GM19099 (cell line): ENCODE measurements around the gene RSPRY1.
A peak's percentile ranks its signal among the peaks of the same experiment; 100 is the strongest.

Experiments used
- POLR2A ChIP-seq: IDR thresholded peaks from 3 replicates; pipeline ENCODE4 v1.6.1; 2011; ENCODE audit warnings: low read depth; ENCODE audit not compliant: insufficient read length; ENCODE audit errors: extremely low read depth

RSPRY1 gene

GRCh38 chr16:57185945-57186871 is at the start of gene RSPRY1, which contains the start of gene PSME3IP1:
TSS of gene RSPRY1 (plus strand) at chr16:57186329. CDS start at chr16:57204659, 18,330 bp downstream.
TSS of gene PSME3IP1 (minus strand) at chr16:57186039. CDS start at chr16:57173854, 12,185 bp downstream.
- peak; percentile 89 for TF ChIP-seq POLR2A

- TF ChIP-seq POLR2A: no peak
Observed at GRCh38 chr16:57137043-57137442, 49.1 kb upstream of the RSPRY1 start.

GRCh38 chr16:57137566-57138273 is 48.4 kb upstream of the RSPRY1 start:
- TF ChIP-seq POLR2A: no peak

- TF ChIP-seq POLR2A: no peak
Observed at GRCh38 chr16:57138281-57138935, 47.7 kb upstream of the RSPRY1 start.

- TF ChIP-seq POLR2A: no peak
Observed at GRCh38 chr16:57140931-57141668, 45.0 kb upstream of the RSPRY1 start.

GRCh38 chr16:57141822-57142631 is 44.1 kb upstream of the RSPRY1 start:
- TF ChIP-seq POLR2A: no peak

- no peak for TF ChIP-seq POLR2A
Observed at GRCh38 chr16:57143149-57143921, 42.8 kb upstream of the RSPRY1 start.

- no peak for TF ChIP-seq POLR2A
Observed at GRCh38 chr16:57144027-57144426, 42.1 kb upstream of the RSPRY1 start.

GRCh38 chr16:57145046-57146021 is 40.8 kb upstream of the RSPRY1 start:
- TF ChIP-seq POLR2A: no peak

- TF ChIP-seq POLR2A: no peak
Observed at GRCh38 chr16:57146040-57146647, 40.0 kb upstream of the RSPRY1 start.

- no peak for TF ChIP-seq POLR2A
Observed at GRCh38 chr16:57146735-57147134, 39.4 kb upstream of the RSPRY1 start.
